HEK293 (cell line): ENCODE measurements around the gene WASL.
A peak's percentile ranks its signal among the peaks of the same experiment; 100 is the strongest.

Source experiments
- CTCF ChIA-PET: fragments of 350-600 bp; formaldehyde crosslinking; extraction: SDS; loops from one replicate; lab custom pipeline; 2021; ENCODE audit warnings: antibody characterized with exemption; lab: Yijun Ruan, JAX
- POLR2A ChIA-PET: fragments of 300-600 bp; formaldehyde crosslinking; extraction: SDS; loops from one replicate; lab custom pipeline; 2020; ENCODE audit warnings: antibody characterized with exemption, inconsistent platforms; lab: Yijun Ruan, JAX
- H3K27ac ChIP-seq: fragments of 200-500 bp; sonication (Bioruptor generic); 2 replicates; pipeline ENCODE4 v1.5.1; 2014; ENCODE audit warnings: low read depth, low read length, control low read depth, inconsistent platforms; ENCODE audit errors: extremely low read depth
- H3K36me3 ChIP-seq, 2 experiments: fragments of 200-500 bp in 1 of 2; sonication (Bioruptor generic) in 1 of 2; 1 replicate in 1 of 2; 2 replicates in 1 of 2; pipeline ENCODE4 v1.5.1; 2014 to 2017; ENCODE audit warnings: inconsistent platforms in 2 of 2, low read length in 2 of 2; ENCODE audit not compliant: control insufficient read depth in 2 of 2, insufficient read depth in 1 of 2
- H3K4me1 ChIP-seq: fragments of 200-500 bp; sonication (Bioruptor generic); 2 replicates; pipeline ENCODE4 v1.5.1; 2014; ENCODE audit warnings: mild to moderate bottlenecking, low read length, inconsistent platforms; ENCODE audit not compliant: control insufficient read depth, insufficient read depth
- H3K4me3 ChIP-seq: 2 replicates; pipeline ENCODE4 v1.5.1; 2011; ENCODE audit warnings: low read depth, mild to moderate bottlenecking, control low read depth, low read length, moderate library complexity
- H3K9me3 ChIP-seq: fragments of 200-500 bp; sonication (Bioruptor generic); 2 replicates; pipeline ENCODE4 v1.5.1; 2014; ENCODE audit warnings: low read depth, low read length, inconsistent platforms; ENCODE audit not compliant: control insufficient read depth, insufficient read depth
- CTCF ChIP-seq: fragments of 450-650 bp; formaldehyde crosslinking; IDR thresholded peaks from 2 replicates; pipeline ENCODE4 v1.5.1; 2016; ENCODE audit warnings: missing biosample characterization, missing genetic modification characterization
- GFI1B ChIP-seq: fragments of 450-650 bp; formaldehyde crosslinking; IDR thresholded peaks from 2 replicates; pipeline ENCODE4 v1.5.1; 2016; ENCODE audit warnings: missing biosample characterization, missing genetic modification characterization
- OVOL3 ChIP-seq: fragments of 450-650 bp; formaldehyde crosslinking; IDR thresholded peaks from 2 replicates; pipeline ENCODE4 v1.5.1; 2016; ENCODE audit warnings: missing biosample characterization, missing genetic modification characterization
- PRDM6 ChIP-seq: fragments of 450-650 bp; formaldehyde crosslinking; IDR thresholded peaks from 2 replicates; pipeline ENCODE4 v1.5.1; 2017; ENCODE audit warnings: missing biosample characterization, missing genetic modification characterization
- REPIN1 ChIP-seq: fragments of 450-650 bp; formaldehyde crosslinking; IDR thresholded peaks from 2 replicates; pipeline ENCODE4 v1.5.1; 2017; ENCODE audit warnings: missing biosample characterization, missing genetic modification characterization, low read depth
- ZBTB44 ChIP-seq: fragments of 450-650 bp; IDR thresholded peaks from 2 replicates; pipeline ENCODE4 v1.5.1; 2018; ENCODE audit warnings: missing biosample characterization, mild to moderate bottlenecking, missing genetic modification characterization
- ZIC2 ChIP-seq: fragments of 450-650 bp; formaldehyde crosslinking; IDR thresholded peaks from 2 replicates; pipeline ENCODE4 v1.5.1; 2016; ENCODE audit warnings: missing biosample characterization, missing genetic modification characterization
- ZNF610 ChIP-seq: fragments of 450-650 bp; formaldehyde crosslinking; IDR thresholded peaks from 2 replicates; pipeline ENCODE4 v1.5.1; 2016; ENCODE audit warnings: missing biosample characterization, missing genetic modification characterization, borderline replicate concordance
- ZNF626 ChIP-seq: fragments of 450-650 bp; sonication (Bioruptor Pico); formaldehyde crosslinking; IDR thresholded peaks from 2 replicates; pipeline ENCODE4 v1.5.1; 2018; ENCODE audit warnings: missing biosample characterization, missing genetic modification characterization, inconsistent platforms
- ZNF629 ChIP-seq: fragments of 450-650 bp; formaldehyde crosslinking; IDR thresholded peaks from 2 replicates; pipeline ENCODE4 v1.5.1; 2017; ENCODE audit warnings: missing biosample characterization, missing genetic modification characterization
- ZNF776 ChIP-seq: fragments of 450-650 bp; formaldehyde crosslinking; IDR thresholded peaks from 2 replicates; pipeline ENCODE4 v1.5.0; 2017; ENCODE audit warnings: missing biosample characterization, missing genetic modification characterization, borderline replicate concordance
- ZNF837 ChIP-seq: fragments of 450-650 bp; formaldehyde crosslinking; IDR thresholded peaks from 2 replicates; pipeline ENCODE4 v1.5.1; 2016; ENCODE audit warnings: missing biosample characterization, missing genetic modification characterization
- TF ChIP-seq, protein P1 (sequence below): fragments of 450-650 bp; formaldehyde crosslinking; IDR thresholded peaks from 2 replicates; pipeline ENCODE4 v1.5.1; 2016; ENCODE audit warnings: missing biosample characterization, missing genetic modification characterization
- TF ChIP-seq, protein P2 (sequence below): fragments of 450-650 bp; formaldehyde crosslinking; IDR thresholded peaks from 2 replicates; pipeline ENCODE4 v1.5.1; 2016; ENCODE audit warnings: missing biosample characterization, missing genetic modification characterization
- TF ChIP-seq, protein P3 (sequence below): fragments of 450-650 bp; formaldehyde crosslinking; conservative IDR thresholded peaks from 2 replicates; pipeline ENCODE4 v1.5.1; 2016; ENCODE audit warnings: low read depth, missing biosample characterization, missing genetic modification characterization
- TF ChIP-seq, protein P4 (sequence below): fragments of 450-650 bp; IDR thresholded peaks from 2 replicates; pipeline ENCODE4 v1.5.1; 2018; ENCODE audit warnings: missing biosample characterization, missing genetic modification characterization

Gene WASL

DNA sequence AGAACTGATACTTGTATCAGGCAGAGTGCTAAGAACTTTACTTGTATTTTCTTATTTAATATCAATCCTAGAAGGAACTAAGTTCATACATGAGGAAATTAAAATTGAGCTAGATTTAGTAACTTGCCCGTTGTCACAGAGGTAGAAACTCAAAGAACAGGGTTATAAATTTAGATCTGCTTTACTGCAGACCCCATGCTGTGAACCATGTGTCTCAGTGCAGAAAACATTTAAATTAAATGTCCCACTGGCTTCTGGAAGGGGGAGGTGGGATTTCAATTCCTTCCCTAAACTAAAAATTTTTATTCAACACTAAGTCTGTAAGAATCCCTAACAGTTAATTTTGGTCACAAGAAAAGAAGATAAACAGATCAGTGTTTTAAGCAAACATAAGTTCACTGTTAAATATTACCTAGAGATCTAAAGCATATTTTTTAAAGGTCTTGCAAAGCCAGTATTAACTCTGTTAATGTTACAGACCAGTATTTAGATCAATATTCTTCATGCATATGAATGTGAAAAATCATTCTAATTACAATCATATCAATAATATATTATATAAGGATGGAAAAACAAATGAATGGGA is 23.1 kb downstream of the WASL start:
- Histone ChIP-seq H3K4me3 (no peak overlapping the region), H3K4me1 (peaks cover 6% of the 10 kb centered on the region; the same call in 1 of the 2 replicates), H3K36me3 (no peaks in the 10 kb centered on the region), H3K27ac (no peak overlapping the region), H3K9me3 (no peaks in the 10 kb centered on the region)
- CTCF ChIA-PET = interaction anchor here (1.1 kb wide), 1 partner anchor 140 kb away, joined by 4 read pairs; no protein-coding TSS in a partner anchor
- POLR2A ChIA-PET = no interaction called here
- TF ChIP-seq, protein P1, sequence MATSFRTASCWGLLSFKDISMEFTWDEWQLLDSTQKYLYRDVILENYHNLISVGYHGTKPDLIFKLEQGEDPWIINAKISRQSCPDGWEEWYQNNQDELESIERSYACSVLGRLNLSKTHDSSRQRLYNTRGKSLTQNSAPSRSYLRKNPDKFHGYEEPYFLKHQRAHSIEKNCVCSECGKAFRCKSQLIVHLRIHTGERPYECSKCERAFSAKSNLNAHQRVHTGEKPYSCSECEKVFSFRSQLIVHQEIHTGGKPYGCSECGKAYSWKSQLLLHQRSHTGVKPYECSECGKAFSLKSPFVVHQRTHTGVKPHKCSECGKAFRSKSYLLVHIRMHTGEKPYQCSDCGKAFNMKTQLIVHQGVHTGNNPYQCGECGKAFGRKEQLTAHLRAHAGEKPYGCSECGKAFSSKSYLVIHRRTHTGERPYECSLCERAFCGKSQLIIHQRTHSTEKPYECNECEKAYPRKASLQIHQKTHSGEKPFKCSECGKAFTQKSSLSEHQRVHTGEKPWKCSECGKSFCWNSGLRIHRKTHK (tag by site-specific recombination) = no peak
- TF ChIP-seq, protein P2, sequence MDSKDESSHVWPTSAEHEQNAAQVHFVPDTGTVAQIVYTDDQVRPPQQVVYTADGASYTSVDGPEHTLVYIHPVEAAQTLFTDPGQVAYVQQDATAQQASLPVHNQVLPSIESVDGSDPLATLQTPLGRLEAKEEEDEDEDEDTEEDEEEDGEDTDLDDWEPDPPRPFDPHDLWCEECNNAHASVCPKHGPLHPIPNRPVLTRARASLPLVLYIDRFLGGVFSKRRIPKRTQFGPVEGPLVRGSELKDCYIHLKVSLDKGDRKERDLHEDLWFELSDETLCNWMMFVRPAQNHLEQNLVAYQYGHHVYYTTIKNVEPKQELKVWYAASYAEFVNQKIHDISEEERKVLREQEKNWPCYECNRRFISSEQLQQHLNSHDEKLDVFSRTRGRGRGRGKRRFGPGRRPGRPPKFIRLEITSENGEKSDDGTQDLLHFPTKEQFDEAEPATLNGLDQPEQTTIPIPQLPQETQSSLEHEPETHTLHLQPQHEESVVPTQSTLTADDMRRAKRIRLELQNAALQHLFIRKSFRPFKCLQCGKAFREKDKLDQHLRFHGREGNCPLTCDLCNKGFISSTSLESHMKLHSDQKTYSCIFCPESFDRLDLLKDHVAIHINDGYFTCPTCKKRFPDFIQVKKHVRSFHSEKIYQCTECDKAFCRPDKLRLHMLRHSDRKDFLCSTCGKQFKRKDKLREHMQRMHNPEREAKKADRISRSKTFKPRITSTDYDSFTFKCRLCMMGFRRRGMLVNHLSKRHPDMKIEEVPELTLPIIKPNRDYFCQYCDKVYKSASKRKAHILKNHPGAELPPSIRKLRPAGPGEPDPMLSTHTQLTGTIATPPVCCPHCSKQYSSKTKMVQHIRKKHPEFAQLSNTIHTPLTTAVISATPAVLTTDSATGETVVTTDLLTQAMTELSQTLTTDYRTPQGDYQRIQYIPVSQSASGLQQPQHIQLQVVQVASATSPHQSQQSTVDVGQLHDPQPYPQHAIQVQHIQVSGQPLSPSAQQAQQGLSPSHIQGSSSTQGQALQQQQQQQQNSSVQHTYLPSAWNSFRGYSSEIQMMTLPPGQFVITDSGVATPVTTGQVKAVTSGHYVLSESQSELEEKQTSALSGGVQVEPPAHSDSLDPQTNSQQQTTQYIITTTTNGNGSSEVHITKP = no peak
- peak; percentile 46 for TF ChIP-seq ZIC2
- TF ChIP-seq ZNF610 = no peak
- TF ChIP-seq, protein P3, sequence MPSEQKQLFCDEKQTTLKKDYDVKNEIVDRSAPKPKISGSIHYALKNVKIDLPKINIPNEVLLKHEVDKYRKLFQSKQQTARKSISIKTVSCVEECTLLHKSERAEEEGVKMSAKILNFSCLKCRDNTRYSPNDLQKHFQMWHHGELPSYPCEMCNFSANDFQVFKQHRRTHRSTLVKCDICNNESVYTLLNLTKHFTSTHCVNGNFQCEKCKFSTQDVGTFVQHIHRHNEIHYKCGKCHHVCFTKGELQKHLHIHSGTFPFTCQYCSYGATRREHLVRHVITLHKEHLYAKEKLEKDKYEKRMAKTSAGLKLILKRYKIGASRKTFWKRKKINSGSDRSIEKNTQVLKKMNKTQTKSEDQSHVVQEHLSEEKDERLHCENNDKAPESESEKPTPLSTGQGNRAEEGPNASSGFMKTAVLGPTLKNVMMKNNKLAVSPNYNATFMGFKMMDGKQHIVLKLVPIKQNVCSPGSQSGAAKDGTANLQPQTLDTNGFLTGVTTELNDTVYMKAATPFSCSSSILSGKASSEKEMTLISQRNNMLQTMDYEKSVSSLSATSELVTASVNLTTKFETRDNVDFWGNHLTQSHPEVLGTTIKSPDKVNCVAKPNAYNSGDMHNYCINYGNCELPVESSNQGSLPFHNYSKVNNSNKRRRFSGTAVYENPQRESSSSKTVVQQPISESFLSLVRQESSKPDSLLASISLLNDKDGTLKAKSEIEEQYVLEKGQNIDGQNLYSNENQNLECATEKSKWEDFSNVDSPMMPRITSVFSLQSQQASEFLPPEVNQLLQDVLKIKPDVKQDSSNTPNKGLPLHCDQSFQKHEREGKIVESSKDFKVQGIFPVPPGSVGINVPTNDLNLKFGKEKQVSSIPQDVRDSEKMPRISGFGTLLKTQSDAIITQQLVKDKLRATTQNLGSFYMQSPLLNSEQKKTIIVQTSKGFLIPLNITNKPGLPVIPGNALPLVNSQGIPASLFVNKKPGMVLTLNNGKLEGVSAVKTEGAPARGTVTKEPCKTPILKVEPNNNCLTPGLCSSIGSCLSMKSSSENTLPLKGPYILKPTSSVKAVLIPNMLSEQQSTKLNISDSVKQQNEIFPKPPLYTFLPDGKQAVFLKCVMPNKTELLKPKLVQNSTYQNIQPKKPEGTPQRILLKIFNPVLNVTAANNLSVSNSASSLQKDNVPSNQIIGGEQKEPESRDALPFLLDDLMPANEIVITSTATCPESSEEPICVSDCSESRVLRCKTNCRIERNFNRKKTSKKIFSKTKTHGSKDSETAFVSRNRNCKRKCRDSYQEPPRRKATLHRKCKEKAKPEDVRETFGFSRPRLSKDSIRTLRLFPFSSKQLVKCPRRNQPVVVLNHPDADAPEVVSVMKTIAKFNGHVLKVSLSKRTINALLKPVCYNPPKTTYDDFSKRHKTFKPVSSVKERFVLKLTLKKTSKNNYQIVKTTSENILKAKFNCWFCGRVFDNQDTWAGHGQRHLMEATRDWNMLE = no peak
- no peak for TF ChIP-seq ZNF776 (tag by site-specific recombination)
- peak; percentile 76 for TF ChIP-seq PRDM6 (tag by site-specific recombination)
- TF ChIP-seq GFI1B = no peak
- 0 out of 2 replicates have a peak, but pooled peaks have one; percentile 36 for TF ChIP-seq ZBTB44 (tag by site-specific recombination)
- TF ChIP-seq CTCF = no peak
- no peak for TF ChIP-seq ZNF626 (tag by site-specific recombination)
- TF ChIP-seq, protein P4, sequence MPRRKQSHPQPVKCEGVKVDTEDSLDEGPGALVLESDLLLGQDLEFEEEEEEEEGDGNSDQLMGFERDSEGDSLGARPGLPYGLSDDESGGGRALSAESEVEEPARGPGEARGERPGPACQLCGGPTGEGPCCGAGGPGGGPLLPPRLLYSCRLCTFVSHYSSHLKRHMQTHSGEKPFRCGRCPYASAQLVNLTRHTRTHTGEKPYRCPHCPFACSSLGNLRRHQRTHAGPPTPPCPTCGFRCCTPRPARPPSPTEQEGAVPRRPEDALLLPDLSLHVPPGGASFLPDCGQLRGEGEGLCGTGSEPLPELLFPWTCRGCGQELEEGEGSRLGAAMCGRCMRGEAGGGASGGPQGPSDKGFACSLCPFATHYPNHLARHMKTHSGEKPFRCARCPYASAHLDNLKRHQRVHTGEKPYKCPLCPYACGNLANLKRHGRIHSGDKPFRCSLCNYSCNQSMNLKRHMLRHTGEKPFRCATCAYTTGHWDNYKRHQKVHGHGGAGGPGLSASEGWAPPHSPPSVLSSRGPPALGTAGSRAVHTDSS (tag by site-specific recombination) = no peak
- TF ChIP-seq ZNF837 (tag by site-specific recombination) = no peak
- TF ChIP-seq ZNF629 (tag by site-specific recombination) = no peak
- no peak for TF ChIP-seq REPIN1 (tag by site-specific recombination)
- no peak for TF ChIP-seq OVOL3 (tag by site-specific recombination)
